GM12874 (cell line): ENCODE measurements around the gene USP28.

Experiments used
- TF ChIP-seq, protein P1 (sequence below): IDR thresholded peaks from 2 replicates; pipeline ENCODE4 v1.5.1; 2011; ENCODE audit warnings: low read depth, mild to moderate bottlenecking, control low read depth, low read length, moderate library complexity; ENCODE audit not compliant: insufficient read depth

USP28 gene

DNA sequence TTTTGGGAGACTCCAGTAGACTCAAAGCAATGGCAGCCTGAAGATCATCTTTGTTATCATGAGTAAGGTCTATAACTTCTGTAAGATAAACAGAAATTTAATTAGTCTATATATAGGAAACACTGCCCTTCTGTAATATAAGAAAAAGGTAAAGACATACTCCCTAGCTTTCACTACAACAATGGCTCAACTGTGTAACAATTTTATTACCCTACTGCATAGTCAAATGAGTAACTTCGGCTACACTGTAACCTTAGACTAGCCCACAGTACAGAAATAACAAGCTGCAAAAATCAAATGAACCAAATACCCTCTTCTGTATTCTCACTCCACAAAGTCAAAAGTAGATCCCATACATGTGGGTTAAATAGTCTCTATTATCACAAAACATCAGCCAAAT, 33.7 kb downstream of the USP28 start:
- TF ChIP-seq, protein P1, sequence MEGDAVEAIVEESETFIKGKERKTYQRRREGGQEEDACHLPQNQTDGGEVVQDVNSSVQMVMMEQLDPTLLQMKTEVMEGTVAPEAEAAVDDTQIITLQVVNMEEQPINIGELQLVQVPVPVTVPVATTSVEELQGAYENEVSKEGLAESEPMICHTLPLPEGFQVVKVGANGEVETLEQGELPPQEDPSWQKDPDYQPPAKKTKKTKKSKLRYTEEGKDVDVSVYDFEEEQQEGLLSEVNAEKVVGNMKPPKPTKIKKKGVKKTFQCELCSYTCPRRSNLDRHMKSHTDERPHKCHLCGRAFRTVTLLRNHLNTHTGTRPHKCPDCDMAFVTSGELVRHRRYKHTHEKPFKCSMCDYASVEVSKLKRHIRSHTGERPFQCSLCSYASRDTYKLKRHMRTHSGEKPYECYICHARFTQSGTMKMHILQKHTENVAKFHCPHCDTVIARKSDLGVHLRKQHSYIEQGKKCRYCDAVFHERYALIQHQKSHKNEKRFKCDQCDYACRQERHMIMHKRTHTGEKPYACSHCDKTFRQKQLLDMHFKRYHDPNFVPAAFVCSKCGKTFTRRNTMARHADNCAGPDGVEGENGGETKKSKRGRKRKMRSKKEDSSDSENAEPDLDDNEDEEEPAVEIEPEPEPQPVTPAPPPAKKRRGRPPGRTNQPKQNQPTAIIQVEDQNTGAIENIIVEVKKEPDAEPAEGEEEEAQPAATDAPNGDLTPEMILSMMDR, result no peak

DNA sequence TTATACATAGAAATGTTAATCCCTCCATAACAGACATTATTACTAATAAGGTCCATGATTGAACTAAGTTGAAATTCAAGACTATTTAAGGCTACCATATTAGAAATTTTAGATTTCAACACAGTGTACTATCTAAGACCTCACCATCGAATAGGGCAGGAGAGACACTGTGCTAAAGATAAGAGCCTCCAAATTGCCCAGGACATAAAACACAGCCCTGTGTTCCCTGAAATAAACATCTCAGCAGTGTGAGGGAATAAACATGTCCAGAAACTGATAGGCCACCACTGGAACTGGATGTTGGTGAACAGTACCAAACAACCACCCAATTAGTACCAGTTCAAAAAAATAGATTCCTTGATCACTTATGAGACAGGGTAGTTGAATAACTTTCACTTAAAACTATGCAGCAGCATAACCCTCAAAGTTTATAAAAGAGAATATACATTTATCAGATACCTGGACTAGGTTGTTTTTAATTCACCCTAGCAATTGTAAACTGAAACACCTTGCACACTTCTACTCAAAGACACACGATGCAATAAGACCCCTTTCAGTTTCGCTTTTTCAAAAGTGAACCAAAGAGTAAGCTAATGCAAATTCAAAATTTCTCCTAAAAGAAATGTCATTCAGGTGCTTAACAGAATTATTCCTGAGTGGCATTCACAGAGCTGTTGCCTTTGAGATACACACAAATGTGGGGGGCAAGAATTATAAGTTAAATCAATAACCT, 34.3 kb downstream of the USP28 start:
- TF ChIP-seq, protein P1, result no peak

DNA sequence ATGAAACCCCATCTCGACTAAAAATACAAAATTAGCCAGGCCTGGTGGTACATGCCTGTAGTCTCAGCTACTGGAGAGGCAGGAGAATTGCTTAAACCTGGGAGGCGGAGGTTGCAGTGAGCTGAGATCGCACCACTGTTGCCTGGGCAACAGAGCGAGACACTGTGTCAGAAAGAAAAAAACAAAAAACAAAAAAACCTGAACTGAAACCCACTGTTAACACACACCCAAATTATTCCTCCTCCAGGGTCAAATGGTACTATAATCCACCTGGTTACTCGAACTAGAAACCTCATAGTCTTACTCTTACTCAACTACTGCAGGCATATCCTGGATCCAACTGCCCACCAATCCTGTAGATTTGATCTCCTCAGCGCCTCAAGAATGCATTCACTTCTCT, 35.5 kb downstream of the USP28 start:
- TF ChIP-seq, protein P1, result no peak

DNA sequence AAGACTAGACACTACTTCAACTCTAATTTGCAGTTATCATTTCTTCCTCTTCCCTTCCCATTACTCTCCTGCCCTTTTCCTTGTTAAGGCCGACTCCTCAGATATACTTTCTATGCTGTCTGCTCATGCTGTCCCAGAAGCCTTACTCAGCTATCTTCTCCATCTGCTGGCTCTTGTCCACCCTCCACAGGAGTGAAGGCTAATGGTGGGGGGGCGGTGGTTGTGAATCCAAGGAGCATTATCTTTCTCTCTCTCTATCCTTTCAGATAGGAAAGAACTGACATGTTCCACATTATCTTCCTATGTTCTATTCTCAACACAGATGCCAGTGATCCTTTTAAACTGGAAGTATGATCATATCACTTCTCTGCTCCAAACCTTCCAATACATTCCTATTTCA, 37.4 kb downstream of the USP28 start:
- TF ChIP-seq, protein P1, result no peak

DNA sequence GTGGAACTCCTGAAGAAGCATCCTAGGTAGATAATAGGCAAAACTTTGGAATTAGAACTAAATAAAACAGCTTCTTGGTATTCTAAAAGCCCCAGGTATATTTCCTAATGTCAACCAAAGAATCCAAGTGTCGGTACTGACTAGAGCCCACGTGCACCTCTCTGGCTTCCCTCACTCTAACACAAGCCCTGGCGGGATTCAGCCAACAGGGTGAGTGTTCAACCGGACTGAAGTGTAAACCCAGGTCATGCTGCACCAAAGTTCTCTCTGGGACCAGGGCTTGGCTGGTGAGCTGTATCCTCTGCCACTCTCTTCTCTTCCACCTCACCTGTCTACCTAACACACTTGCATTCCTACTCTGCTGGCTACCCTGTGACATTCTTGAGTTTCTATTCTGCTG, 40.1 kb downstream of the USP28 start:
- TF ChIP-seq, protein P1, result no peak

DNA sequence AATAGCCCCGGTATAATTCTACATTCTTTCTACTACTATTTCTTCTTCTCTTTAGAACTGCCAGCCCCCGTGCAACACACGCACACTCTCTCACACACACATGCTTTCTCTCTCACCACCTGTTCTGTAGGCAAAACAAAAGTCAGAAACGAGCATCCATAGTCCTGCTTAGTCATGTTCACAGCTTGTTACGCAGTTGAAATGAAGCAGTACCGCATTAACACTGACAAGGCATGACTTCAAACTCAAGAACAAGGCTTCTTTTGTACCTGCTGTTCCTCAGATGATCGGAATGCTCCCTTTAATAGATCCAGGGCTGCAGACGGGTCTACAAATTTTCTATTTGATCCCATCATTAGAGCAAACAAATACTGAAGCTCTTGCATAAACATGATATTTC, 42.2 kb downstream of the USP28 start:
- TF ChIP-seq, protein P1, result no peak

DNA sequence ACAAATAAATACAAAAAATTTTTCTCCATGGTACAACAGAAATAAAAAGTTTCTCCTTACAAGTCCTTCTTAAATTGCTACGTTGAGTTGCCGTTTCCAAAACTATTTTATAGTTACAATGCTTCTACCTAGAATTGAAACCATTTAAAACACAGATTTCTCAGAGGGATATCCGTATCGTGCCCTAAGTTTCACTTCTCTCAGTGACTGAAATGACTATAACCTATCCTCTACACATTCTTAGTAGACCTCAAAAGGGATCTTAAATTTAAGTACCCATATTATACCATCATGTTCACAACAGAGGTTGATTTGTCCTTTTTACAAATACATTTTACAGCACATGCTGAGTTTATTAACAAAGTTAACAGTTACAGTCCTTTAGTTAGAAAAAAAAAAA, 44.1 kb downstream of the USP28 start:
- TF ChIP-seq, protein P1, result no peak
